H1 (cell line): ENCODE measurements around the gene UQCR10. TPM values are rescaled to one million over a fixed set of nuclear protein-coding genes. Genes with fewer than 3 reads are reported as not detected.

Experiments
- ASH2L ChIP-seq: fragments of 200-600, 300-600 bp; sonication (generic); IDR thresholded peaks from one replicate; pipeline ENCODE4 v1.7.1; 2017; ENCODE audit warnings: low read length
- ATF3 ChIP-seq: IDR thresholded peaks from 2 replicates; pipeline ENCODE4 v1.6.1; 2011; ENCODE audit warnings: low read depth, mild to moderate bottlenecking, low read length; ENCODE audit not compliant: insufficient read depth
- EP300 ChIP-seq, 2 experiments: IDR thresholded peaks; 1 replicate in 1 of 2; 2 replicates in 1 of 2; pipeline ENCODE4 v1.6.1; 2011 to 2012; ENCODE audit warnings: low read depth in 2 of 2, low read length in 2 of 2, mild to moderate bottlenecking in 2 of 2, borderline replicate concordance in 1 of 2, inconsistent platforms in 1 of 2, moderate library complexity in 1 of 2
- RBBP5 ChIP-seq: IDR thresholded peaks from 2 replicates; pipeline ENCODE4 v1.7.1; 2012; ENCODE audit warnings: low read depth, mild to moderate bottlenecking, inconsistent platforms, low read length, moderate library complexity, borderline replicate concordance
- RXRA ChIP-seq: IDR thresholded peaks from 2 replicates; pipeline ENCODE4 v1.6.1; 2011; ENCODE audit warnings: low read depth, mild to moderate bottlenecking, low read length, moderate library complexity; ENCODE audit not compliant: insufficient read depth
- SIX5 ChIP-seq: IDR thresholded peaks from 2 replicates; pipeline ENCODE4 v1.6.1; 2011; ENCODE audit warnings: mild to moderate bottlenecking, low read depth, low read length
- TAF1 ChIP-seq: IDR thresholded peaks from 2 replicates; pipeline ENCODE4 v1.6.1; 2011; ENCODE audit warnings: mild to moderate bottlenecking, low read depth, low read length
- TAF7 ChIP-seq: optimal IDR thresholded peaks from 2 replicates; pipeline ENCODE3; 2011; ENCODE audit warnings: low read depth, mild to moderate bottlenecking, inconsistent platforms, low read length, moderate library complexity, borderline replicate concordance
- TBP ChIP-seq: IDR thresholded peaks from 2 replicates; pipeline ENCODE4 v1.6.1; 2011; ENCODE audit warnings: low read depth, low read length, improper control_type of control experiment
- polyA plus RNA-seq, 7 experiments: library from polyadenylated mRNA; depleted of rRNA in 3 of 7; stranded (reverse) in 5 of 7; unstranded in 2 of 7; fragments of >200 nt in 5 of 7; fragments of 200-250 nt in 2 of 7; gene quantifications; 1 replicate in 5 of 7; 2 replicates in 1 of 7; 4 replicates in 1 of 7; pipeline versions ENCODE4 v1.2.1 to v1.2.3, GENCODE V29; 2011 to 2013; ENCODE audit warnings: missing spikeins in 2 of 7, mixed read lengths in 2 of 7
- total RNA-seq: library from RNA; stranded (reverse); fragmentation: NEBNext Ultra II Directional; extraction: Animal tissue kit (Norgen Biotek cat#: 25700); gene quantifications from 2 replicates; pipeline ENCODE4 v1.2.1, GENCODE V29; 2021

Gene UQCR10
- total and polyA plus RNA-seq, 2 of the 8 experiments (the other 6 are each of a cell fraction or from before 2014, with no cell fraction given), result 102 to 260 TPM

GRCh38 chr22:29740216-29740615 lies 27.0 kb upstream of the UQCR10 start (continued):
- TF ChIP-seq ATF3 (no peak), ASH2L (no peak), TAF7 (no peak), TAF1 (no peak), RXRA (no peak), TBP (no peak), RBBP5 (no peak), EP300 (IDR thresholded peaks at IDR 0.05; ENCODE audit: borderline replicate concordance in 1 of 2, low read depth in 2 of 2, low read length in 2 of 2) (no peak), SIX5 (no peak)
